Measurements from ENCODE around the gene SYPL1. TPM values are rescaled to one million over a fixed set of nuclear protein-coding genes. Genes with fewer than 3 reads are reported as not detected.

SYPL1 gene
- total and polyA plus RNA-seq, 4 donors: 52.7 to 114 (median 68.4) TPM

GRCh38 chr7:106061301-106061979 lies 50.7 kb downstream of the SYPL1 start:
- Histone ChIP-seq H3K27ac (ENCODE audit: low read depth in 1 of 2, low read length in 1 of 2) (no peak overlapping the region), H3K36me3 (ENCODE audit: control insufficient read depth in 4 of 4, insufficient read depth in 4 of 4, low read length in 4 of 4) (no peaks in the 10 kb centered on the region), H3K27me3 (ENCODE audit: control insufficient read depth in 3 of 3, insufficient read depth in 3 of 3, low read length in 2 of 3) (no peaks in the 10 kb centered on the region), H3K4me1 (ENCODE audit: control insufficient read depth in 5 of 5, insufficient read depth in 5 of 5, low read length in 5 of 5) (peaks cover 0 to 22% (median 19%) of the 10 kb centered on the region in 5 donors), H3K9ac (ENCODE audit: insufficient read depth in 1 of 2, low read length in 2 of 2) (no peak overlapping the region), H3K4me3 (no peak overlapping the region), H3K9me3 (ENCODE audit: control insufficient read depth in 4 of 4, insufficient read depth in 3 of 4, low read length in 3 of 4) (no peaks in the 10 kb centered on the region)
- no peak for DNase-seq
- ATAC-seq (ENCODE audit: insufficient read depth, low FRiP score): no peak
- WGBS, 2 donors: 93 to 96% methylated on average over 9 of the region's 9 CpGs
- no peak for TF ChIP-seq CTCF (IDR thresholded peaks at IDR 0.05; ENCODE audit: control extremely low read depth, extremely low read depth)

GRCh38 chr7:106060394-106060920 lies 51.7 kb downstream of the SYPL1 start:
- DNase-seq: no peak
- Histone ChIP-seq H3K27me3 (ENCODE audit: control insufficient read depth in 3 of 3, insufficient read depth in 3 of 3, low read length in 2 of 3) (no peaks in the 10 kb centered on the region), H3K36me3 (ENCODE audit: control insufficient read depth in 4 of 4, insufficient read depth in 4 of 4, low read length in 4 of 4) (no peaks in the 10 kb centered on the region), H3K9ac (ENCODE audit: insufficient read depth in 1 of 2, low read length in 2 of 2) (no peak overlapping the region), H3K9me3 (ENCODE audit: control insufficient read depth in 4 of 4, insufficient read depth in 3 of 4, low read length in 3 of 4) (no peaks in the 10 kb centered on the region), H3K27ac (ENCODE audit: low read depth in 1 of 2, low read length in 1 of 2) (no peak overlapping the region), H3K4me3 (no peak overlapping the region), H3K4me1 (ENCODE audit: control insufficient read depth in 5 of 5, insufficient read depth in 5 of 5, low read length in 5 of 5) (peaks cover 0 to 16% (median 13%) of the 10 kb centered on the region in 5 donors)
- ATAC-seq (ENCODE audit: insufficient read depth, low FRiP score): no peak
- no peak for TF ChIP-seq CTCF (IDR thresholded peaks at IDR 0.05; ENCODE audit: control extremely low read depth, extremely low read depth)
- 80 to 95% methylated on average over 7 of the region's 7 CpGs for WGBS, 2 donors

- DNase-seq (no peak), ATAC-seq (ENCODE audit: insufficient read depth, low FRiP score) (no peak)
- Histone ChIP-seq H3K4me1 (ENCODE audit: control insufficient read depth in 5 of 5, insufficient read depth in 5 of 5, low read length in 5 of 5) (peaks cover 0 to 9% (median 4%) of the 10 kb centered on the region in 5 donors), H3K36me3 (ENCODE audit: control insufficient read depth in 4 of 4, insufficient read depth in 4 of 4, low read length in 4 of 4) (no peaks in the 10 kb centered on the region), H3K27me3 (ENCODE audit: control insufficient read depth in 3 of 3, insufficient read depth in 3 of 3, low read length in 2 of 3) (no peaks in the 10 kb centered on the region), H3K4me3 (no peak overlapping the region), H3K9ac (ENCODE audit: insufficient read depth in 1 of 2, low read length in 2 of 2) (no peak overlapping the region), H3K27ac (ENCODE audit: low read depth in 1 of 2, low read length in 1 of 2) (no peak overlapping the region), H3K9me3 (ENCODE audit: control insufficient read depth in 4 of 4, insufficient read depth in 3 of 4, low read length in 3 of 4) (no peaks in the 10 kb centered on the region)
- 32 to 57% methylated on average over 2 of the region's 2 CpGs for WGBS, 2 donors
- no peak for TF ChIP-seq CTCF (IDR thresholded peaks at IDR 0.05; ENCODE audit: control extremely low read depth, extremely low read depth)
These were observed 52.6 kb downstream of the SYPL1 start for GRCh38 chr7:106059556-106059955.

All from lung (tissue), 12 donors.